Glutamatergic neuron (in vitro differentiated cells): ENCODE measurements around the gene SDSL. TPM values are rescaled to one million over a fixed set of nuclear protein-coding genes. Genes with fewer than 3 reads are reported as not detected.

ENCODE experiments used
- DNase-seq: peaks from one replicate; pipeline ENCODE4 v3.0.0; 2022
- H3K27ac Mint-ChIP-seq: one replicate; pipeline ENCODE4 v1.8.0; 2020; ENCODE audit warnings: mild to moderate bottlenecking, mixed read lengths, inconsistent platforms; ENCODE audit not compliant: unreplicated experiment
- H3K27me3 Mint-ChIP-seq: one replicate; pipeline ENCODE4 v1.8.0; 2020; ENCODE audit warnings: mild to moderate bottlenecking, moderate library complexity, mixed read lengths, inconsistent platforms; ENCODE audit not compliant: unreplicated experiment
- H3K36me3 Mint-ChIP-seq: one replicate; pipeline ENCODE4 v1.8.0; 2020; ENCODE audit warnings: mild to moderate bottlenecking, mixed read lengths, inconsistent platforms; ENCODE audit not compliant: unreplicated experiment
- H3K4me1 Mint-ChIP-seq: one replicate; pipeline ENCODE4 v1.8.0; 2020; ENCODE audit warnings: mild to moderate bottlenecking, low read depth, mixed read lengths, inconsistent platforms; ENCODE audit not compliant: unreplicated experiment
- H3K4me3 Mint-ChIP-seq: one replicate; pipeline ENCODE4 v1.8.0; 2020; ENCODE audit warnings: mild to moderate bottlenecking, mixed read lengths, inconsistent platforms; ENCODE audit not compliant: unreplicated experiment
- H3K9me3 Mint-ChIP-seq: one replicate; pipeline ENCODE4 v1.8.0; 2020; ENCODE audit warnings: mild to moderate bottlenecking, moderate library complexity, mixed read lengths, inconsistent platforms; ENCODE audit not compliant: unreplicated experiment
- CTCF ChIP-seq: fragments of 200-600 bp; sonication (generic); IDR thresholded peaks from one replicate; pipeline ENCODE4 v1.5.0; 2021; ENCODE audit not compliant: partially characterized antibody, unreplicated experiment
- total RNA-seq: library from RNA; stranded (reverse); fragmentation: NEBNext Ultra II Directional; extraction: Animal tissue kit (Norgen Biotek cat#: 25700); gene quantifications from one replicate; pipeline ENCODE4 v1.2.1, GENCODE V29; 2021; ENCODE audit not compliant: unreplicated experiment

The SDSL gene
- total RNA-seq, 1 donor from 2014 or later, result 0.74 TPM

- Mint-ChIP-seq H3K36me3 (no peaks in the 10 kb centered on the region), H3K4me1 (peaks cover 15% of the 10 kb centered on the region), H3K4me3 (no peak overlapping the region), H3K27ac (no peak overlapping the region), H3K27me3 (peaks cover 45% of the 10 kb centered on the region), H3K9me3 (peaks cover 11% of the 10 kb centered on the region)
- TF ChIP-seq CTCF, result no peak
- no peak for DNase-seq
Observed at GRCh38 chr12:113469224-113469948, 47.2 kb downstream of the SDSL start.

GRCh38 chr12:113469949-113470743 lies 48.0 kb downstream of the SDSL start:
- peaks cover 9% of the 10 kb centered on the region for H3K9me3 Mint-ChIP-seq
- H3K4me3 Mint-ChIP-seq, result peak overlapping the region; percentile 75
- peaks cover 18% of the 10 kb centered on the region for H3K4me1 Mint-ChIP-seq
- peaks cover 43% of the 10 kb centered on the region for H3K27me3 Mint-ChIP-seq
- no peak for TF ChIP-seq CTCF
- no peak for DNase-seq
- H3K36me3 Mint-ChIP-seq, result no peaks in the 10 kb centered on the region
- H3K27ac Mint-ChIP-seq, result no peak overlapping the region

- H3K4me1 Mint-ChIP-seq, result peaks cover 19% of the 10 kb centered on the region
- peak overlapping the region; percentile 75 for H3K4me3 Mint-ChIP-seq
- peaks cover 43% of the 10 kb centered on the region for H3K27me3 Mint-ChIP-seq
- no peaks in the 10 kb centered on the region for H3K36me3 Mint-ChIP-seq
- DNase-seq, result no peak
- no peak overlapping the region for H3K27ac Mint-ChIP-seq
- H3K9me3 Mint-ChIP-seq, result peaks cover 7% of the 10 kb centered on the region
- no peak for TF ChIP-seq CTCF
Observed at GRCh38 chr12:113470871-113471618, 48.9 kb downstream of the SDSL start.

- DNase-seq, result peak; percentile 64
- H3K36me3 Mint-ChIP-seq, result no peaks in the 10 kb centered on the region
- no peak within 1 kb of the TSS for H3K27ac Mint-ChIP-seq
- TF ChIP-seq CTCF, result no peak
- H3K4me1 Mint-ChIP-seq, result peaks cover 16% of the 10 kb centered on the region
- peaks cover 41% of the 10 kb centered on the region for H3K27me3 Mint-ChIP-seq
- H3K4me3 Mint-ChIP-seq, result peak within 1 kb of the TSS; percentile 83
- H3K9me3 Mint-ChIP-seq, result peaks cover 6% of the 10 kb centered on the region
Observed at GRCh38 chr12:113471619-113472171, 49.5 kb downstream of the SDSL start, which contains the start of gene LHX5. Gene LHX5, minus strand, starts transcription at chr12:113471871. Its CDS starts 373 bp downstream, at chr12:113471498.
